ENCODE results near the gene EIF4ENIF1. TPM values are rescaled to one million over a fixed set of nuclear protein-coding genes. Genes with fewer than 3 reads are reported as not detected.
A peak's percentile ranks its signal among the peaks of the same experiment; 100 is the strongest.
"Not testable (repeated sequence)": the region's sequence is repeated elsewhere in the genome, so short reads cannot be mapped to it uniquely, and the experiment has no call there.

EIF4ENIF1 gene
- polyA plus RNA-seq, 3 donors: 43.7 to 54.5 (median 50.1) TPM

DNA sequence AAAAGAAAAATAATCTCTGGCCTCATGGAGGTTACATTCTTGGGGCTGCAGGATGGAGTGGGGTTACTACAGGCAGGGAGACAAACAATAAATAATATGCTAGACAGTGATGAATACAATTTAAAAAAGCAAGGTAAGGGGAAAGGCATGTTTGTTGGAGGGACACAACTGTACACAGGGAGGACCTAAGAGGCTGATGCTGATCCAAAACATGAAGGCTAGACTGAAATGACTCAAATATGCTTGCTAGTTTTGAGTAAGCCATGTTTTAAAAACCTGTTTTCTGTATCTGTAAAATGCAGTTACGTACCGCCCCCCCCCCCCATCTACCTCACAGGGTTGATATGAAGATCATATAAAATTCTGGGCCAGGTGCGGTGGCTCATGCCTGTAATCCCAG lies 44.0 kb downstream of the EIF4ENIF1 start:
- no peak for DNase-seq (ENCODE audit: low read depth in 3 of 3, low spot score in 2 of 3)

DNA sequence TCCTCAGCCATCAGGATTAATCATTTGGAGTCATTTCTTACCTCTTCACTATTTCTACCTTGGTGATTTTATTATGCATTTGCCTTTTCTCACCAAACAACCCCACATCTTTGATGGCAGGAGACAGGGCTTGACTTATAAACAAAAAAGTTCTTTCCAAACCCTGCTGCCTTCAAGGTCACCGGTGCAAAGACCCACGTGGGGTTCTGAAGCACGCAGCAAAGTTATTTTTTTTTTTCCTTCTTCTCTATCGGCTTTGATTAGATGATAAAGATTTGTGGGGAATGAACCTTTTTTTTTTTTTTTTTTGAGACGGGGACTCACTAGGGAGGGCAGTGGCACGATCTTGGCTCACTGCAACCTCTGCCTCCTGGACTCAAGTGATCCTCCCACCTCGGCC lies 46.1 kb downstream of the EIF4ENIF1 start:
- DNase-seq (ENCODE audit: low read depth in 3 of 3, low spot score in 2 of 3): no peak

DNA sequence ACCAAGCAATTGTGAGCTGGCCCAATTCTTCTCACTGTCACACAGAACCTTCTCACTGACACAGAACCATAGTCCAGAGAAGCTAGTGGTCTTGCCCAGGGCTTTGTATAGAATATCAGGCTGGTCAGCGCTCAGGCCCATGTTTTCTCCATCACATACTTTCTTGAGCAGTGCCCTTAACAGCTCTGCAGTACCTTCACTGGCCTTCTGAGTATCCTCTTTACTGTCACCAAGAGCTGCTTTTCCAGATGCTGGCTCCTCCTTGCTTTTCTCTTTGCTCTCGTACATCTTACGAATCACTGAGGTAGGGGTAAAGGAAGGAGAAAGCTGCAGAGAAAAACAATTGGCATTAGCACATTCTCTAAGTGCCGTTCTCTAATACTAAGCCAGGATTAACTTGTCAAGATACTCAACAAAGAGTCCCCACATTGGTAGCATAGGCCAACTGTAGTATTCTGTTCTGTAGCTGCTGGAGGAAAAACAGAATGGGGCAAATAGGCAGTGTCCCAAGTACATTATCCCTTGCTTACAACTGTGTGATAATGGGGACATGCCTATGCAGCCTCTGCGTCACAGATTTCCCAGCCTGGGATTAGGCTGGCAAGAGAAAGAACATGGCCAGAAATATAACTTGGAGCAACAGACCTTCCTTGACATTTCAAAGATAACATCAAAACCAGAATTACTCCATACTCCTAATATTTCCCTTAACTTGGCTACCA lies 46.7 kb downstream of the EIF4ENIF1 start:
- DNase-seq (ENCODE audit: low read depth in 3 of 3, low spot score in 2 of 3): no peak

DNA sequence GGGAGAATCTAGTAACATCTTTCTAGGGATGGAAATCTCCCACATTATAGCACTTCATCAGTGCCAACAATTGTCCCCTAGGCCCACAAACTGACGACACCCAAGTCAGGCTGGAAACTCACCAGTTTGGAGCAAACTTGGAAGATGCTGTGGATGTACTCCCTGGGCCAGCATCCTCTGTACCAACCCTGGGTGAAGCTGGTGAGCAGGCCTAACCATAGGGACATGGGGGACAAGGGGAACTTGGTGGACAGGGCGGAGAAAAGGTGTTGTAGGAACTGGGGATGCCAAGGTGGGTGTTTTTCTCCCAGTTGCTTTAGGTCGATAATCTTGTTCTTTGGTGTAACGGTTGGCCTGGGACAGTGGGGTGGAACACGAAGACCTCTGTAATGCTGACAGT lies 48.0 kb downstream of the EIF4ENIF1 start:
- DNase-seq (ENCODE audit: low read depth in 3 of 3, low spot score in 2 of 3): no peak

DNA sequence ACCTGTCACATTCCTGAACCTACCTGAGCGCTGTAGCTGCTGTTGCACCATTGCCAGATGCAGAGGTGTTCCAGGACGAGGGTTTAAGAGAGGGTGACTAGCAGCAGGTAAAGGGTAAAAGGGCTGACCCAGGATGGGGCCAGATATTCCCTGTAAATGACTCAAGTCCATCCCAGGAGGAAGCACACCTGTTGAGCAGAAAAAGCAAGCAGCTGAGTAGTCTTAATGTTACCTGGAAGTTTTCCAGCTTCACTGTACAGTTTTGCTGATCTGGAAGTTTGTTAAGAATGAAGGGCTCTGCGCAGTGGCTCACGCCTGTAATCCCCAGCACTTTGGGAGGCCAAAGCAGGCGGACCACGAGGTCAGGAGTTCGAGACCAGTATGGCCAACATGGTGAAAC lies 49.0 kb downstream of the EIF4ENIF1 start:
- DNase-seq (ENCODE audit: low read depth in 3 of 3, low spot score in 2 of 3): no peak

DNA sequence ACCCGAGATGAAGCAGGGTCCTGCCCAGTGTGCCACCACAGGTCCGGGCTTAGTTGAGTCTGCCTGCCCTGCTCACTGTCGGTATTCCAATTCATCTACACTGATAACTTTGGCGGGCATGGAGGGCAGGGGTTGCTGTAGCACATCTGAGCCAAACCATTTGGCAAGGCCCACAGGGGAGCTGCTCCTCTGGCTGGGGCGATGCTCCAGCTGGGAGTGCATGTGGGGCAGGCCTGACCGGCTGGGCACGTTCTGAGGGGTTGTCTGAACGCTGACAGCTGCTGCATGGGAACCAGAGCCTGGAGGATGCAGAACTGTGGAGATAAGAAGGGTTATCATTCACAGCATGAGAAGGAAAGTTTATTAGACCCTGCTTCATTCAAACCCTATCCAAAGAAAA lies 49.8 kb downstream of the EIF4ENIF1 start:
- DNase-seq (ENCODE audit: low read depth in 3 of 3, low spot score in 2 of 3): no peak

DNA sequence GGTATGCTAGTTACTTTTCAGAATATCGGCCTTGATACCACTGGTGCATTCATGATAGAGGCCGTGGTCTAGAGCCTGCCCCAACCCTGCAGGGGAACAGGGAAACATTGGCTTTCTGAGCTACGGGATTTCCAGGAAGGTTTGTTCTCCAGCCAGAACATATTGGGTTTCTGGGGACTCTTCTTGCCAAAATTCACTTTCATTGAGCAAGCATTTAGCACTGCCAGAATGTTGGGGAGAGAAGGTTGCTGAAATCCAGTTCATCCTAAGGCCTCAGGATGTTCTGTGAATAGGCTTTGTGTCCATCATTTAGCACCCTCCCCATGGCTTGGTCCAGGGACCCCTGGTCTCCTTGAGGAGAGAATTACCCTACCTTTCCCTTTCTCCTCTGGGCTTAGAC lies 53.5 kb downstream of the EIF4ENIF1 start:
- no peak for DNase-seq (ENCODE audit: low read depth in 3 of 3, low spot score in 2 of 3)

DNA sequence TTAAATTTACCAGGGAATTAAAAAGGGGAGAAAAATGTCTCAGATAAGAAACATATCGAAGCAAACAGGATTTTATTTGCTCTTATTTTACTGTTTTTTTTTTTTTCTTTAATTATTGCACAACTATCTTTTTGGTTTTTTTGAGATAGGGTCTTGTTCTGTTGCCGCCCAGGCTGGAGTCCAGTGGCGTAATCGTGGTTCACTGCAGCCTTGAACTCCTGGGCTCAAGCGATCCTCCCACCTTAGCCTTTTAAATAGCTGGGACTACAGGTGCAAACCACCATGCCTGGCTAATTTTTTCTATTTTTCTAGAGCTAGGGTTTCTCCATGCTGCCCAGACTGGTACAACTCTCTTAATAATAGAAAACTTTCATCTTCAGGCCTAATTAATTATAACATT lies 57.7 kb downstream of the EIF4ENIF1 start:
- DNase-seq (ENCODE audit: low read depth in 3 of 3, low spot score in 2 of 3): no peak

DNA sequence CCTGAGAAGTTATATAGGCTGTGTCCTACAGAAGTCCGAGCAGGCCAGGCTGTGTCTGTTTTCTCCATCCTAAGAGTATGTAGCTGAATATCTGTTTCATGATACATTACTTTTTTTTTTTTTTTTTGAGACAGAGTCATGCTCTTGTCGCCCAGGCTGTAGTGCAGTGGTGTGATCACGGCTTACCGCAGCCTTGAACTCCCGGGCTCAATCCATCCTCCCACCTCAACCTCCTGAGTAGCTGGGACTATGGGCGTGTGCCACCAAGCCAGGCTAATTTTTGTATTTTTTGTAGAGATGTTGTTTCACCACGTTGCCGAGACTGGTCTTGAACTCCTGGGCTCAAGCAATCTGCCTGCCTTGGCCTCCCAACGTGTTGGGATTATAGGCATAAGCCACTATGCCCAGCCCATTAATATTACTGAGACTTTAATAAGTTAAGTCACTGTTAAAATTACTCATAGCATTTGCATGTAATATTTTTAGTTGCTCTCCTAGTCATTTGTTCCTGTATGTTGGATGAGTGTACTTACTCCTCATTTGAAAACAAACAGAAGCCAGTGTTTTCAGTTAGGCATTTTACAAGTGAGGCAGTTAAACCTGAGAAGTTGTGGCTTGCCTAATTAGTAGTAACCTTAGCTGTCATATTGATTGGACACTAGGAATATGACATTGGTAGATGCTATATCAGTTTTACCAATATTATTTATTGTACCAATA lies 64.2 kb downstream of the EIF4ENIF1 start:
- no peak for DNase-seq (ENCODE audit: low read depth in 3 of 3, low spot score in 2 of 3)

DNA sequence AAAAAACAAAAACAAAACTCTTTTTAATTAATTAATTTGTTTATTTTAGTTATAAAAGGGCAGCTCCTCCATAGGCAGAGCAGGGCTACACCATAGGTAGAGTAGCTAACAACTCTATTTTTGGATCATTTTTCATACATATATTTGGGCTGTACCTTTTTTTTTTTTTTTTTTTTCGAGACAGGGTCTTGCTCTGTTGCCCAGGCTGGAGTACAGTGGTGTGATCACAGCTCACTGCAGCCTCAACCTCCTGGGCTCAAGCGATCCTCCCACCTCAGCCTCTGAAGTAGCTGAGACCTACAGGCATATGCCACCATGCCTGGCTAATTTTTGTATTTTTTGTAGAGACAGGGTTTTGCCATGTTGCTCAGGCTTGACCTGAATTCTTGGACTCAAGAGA lies 87.3 kb downstream of the EIF4ENIF1 start:
- not testable (repeated sequence) for DNase-seq (ENCODE audit: low read depth in 3 of 3, low spot score in 2 of 3)

DNA sequence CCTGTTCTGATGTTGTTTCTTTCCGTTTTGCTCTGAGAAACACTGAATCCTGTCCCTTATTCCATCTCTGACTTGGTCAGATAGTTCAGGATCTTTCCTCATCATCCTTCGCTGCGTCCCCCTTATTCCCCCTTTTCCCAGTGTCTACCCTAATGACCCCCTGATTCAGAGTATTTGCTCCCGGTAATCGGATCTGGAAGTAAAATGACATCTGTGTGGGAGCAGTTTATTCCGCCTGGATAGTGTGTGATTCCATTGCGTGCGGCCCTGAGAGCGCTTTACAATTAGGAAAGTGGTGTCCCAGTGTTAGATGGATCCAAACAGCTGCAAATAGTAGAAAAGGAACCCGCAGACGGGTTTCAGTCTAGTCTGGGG lies 89.6 kb downstream of the EIF4ENIF1 start:
- DNase-seq (ENCODE audit: low read depth in 3 of 3, low spot score in 2 of 3): no peak

DNA sequence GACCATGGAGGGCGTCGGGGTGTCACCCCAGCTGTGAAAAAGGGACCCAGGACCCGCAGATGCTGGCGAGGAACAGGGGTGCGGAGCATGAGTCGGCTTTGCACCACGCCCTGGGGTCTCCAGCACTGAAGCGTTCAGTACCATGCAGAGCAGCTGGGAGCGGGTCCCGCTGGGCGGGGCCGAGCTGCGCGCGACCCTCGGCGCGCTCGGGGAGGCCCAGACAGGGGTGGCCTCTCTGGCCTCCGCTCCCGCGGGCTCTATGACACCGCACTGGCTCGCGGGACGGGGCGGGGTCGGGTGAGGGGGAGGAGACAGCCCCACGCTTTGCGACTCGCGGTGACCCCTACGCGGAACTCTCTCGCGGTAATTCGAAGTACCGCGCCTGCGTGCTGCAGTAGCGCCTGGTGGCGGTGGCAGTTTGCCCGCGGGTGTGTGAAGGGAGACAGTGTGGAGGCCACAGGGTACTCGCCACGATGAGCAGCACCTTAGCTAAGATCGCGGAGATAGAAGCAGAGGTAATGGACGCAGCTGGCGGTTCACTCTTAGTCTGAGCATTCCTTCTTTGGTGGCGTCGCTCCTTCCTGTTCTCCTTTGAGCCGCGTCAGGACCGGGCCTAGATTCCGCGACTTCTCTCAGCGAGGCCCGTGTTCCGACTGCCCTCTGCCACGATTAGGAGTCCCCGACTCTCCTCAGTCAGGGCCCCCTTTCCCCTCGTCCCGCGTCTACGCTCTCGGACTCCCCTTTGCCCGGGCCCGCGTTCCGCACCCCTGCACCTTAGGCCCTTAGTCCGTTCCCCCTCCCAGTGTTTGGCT lies 90.2 kb downstream of the EIF4ENIF1 start, which contains the start of gene DRG1:
TSS of gene DRG1 (plus strand) at position 394 of the 812 bp plus-strand sequence. CDS start at position 474, 80 bp downstream.
- peak; percentile 91 to 93 (median 92) for DNase-seq (ENCODE audit: low read depth in 3 of 3, low spot score in 2 of 3)

DNA sequence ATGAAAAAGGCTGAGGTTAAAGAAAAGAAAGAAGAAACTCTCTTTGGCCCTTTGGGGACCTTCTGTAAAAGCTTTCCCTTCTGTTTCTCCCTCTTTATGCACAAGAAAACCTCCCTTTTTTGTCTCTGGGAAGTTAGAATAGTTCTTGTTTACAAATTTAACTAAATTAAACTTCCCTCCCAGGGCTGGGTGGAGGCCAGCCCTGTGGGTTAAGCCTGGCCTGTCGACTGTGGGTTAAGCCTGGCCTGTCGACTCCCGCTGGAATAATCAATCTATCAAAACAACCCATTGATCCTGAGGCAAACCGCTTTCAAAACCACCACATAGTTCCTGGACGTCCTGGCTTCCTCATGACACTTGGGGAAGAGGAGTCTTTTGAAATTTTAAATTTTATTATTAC lies 91.4 kb downstream of the EIF4ENIF1 start:
- no peak for DNase-seq (ENCODE audit: low read depth in 3 of 3, low spot score in 2 of 3)

DNA sequence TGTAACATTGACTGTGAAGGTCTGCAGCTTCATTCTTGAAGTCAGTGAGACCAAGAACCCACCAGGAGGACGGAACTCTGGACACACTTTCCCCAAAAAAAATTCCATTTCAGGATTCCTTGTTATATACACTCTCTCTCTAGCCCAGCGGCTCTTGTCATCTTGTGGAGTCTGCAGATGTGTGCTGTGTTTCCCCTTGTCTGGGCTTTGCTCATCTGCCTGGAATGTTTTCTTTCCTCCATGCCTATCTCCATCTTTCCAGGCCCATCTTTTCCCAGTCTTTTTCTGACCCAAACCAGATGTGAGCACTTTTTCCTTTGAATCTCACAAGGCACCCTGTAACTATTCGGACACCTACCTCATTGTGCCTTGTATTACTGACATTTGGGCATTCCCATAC lies 95.3 kb downstream of the EIF4ENIF1 start:
- no peak for DNase-seq (ENCODE audit: low read depth in 3 of 3, low spot score in 2 of 3)

DNA sequence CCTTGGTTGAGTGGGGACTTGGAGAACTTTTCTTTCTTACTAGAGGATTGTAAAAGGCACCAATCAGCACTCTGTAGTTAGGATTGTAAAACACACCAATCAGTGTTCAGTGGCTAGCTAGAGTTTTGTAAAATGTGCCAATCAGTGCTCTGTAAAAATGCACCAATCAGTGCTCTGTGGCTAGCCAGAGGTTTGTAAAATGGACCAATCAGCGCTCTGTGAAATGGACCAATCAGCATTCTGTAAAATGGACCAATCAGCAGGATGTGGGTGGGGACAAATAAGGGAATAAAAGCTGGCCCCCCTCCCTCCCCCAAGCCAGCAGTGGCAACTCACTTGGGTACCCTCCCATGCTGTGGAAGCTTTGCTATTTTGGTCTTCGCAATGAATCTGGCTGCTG lies 95.7 kb downstream of the EIF4ENIF1 start:
- DNase-seq (ENCODE audit: low read depth in 3 of 3, low spot score in 2 of 3): no peak

Other genes with a start within 250 kb of the EIF4ENIF1 start
- 10 to 100 TPM; 12.1 to 14.8 (median 12.9) TPM for gene PIK3IP1, start 197.4 kb downstream of the EIF4ENIF1 start, polyA plus RNA-seq (ENCODE audit: insufficient read length in 3 of 3)
- 10 to 100 TPM; 68.4 to 72.1 (median 72.0) TPM for gene PATZ1, start 143.5 kb downstream of the EIF4ENIF1 start, polyA plus RNA-seq (ENCODE audit: insufficient read length in 3 of 3)
- gene DRG1, start 90.2 kb downstream of the EIF4ENIF1 start, polyA plus RNA-seq (ENCODE audit: insufficient read length in 3 of 3): 10 to 100 TPM; 88.0 to 94.8 (median 93.9) TPM
- gene SFI1, start 6.7 kb upstream of the EIF4ENIF1 start, polyA plus RNA-seq (ENCODE audit: insufficient read length in 3 of 3): 10 to 100 TPM; 20.5 to 22.4 (median 22.0) TPM
- gene PISD, start 172.4 kb upstream of the EIF4ENIF1 start, polyA plus RNA-seq (ENCODE audit: insufficient read length in 3 of 3): 10 to 100 TPM; 28.8 to 32.8 (median 30.1) TPM

Data from right renal cortex interstitium (tissue), 3 donors.